Activated CD8-positive, alpha-beta memory T cell treated with anti-CD3 and anti-CD28 coated beads for 1 hour (primary cell): ENCODE measurements around the gene KLHL3.

ENCODE experiments used
- DNase-seq, 2 donors: peaks; one replicate each; pipeline ENCODE4 v3.0.0-alpha.2; 2020; ENCODE audit warnings: low read depth in 1 of 2; ENCODE audit errors: extremely low read depth in 1 of 2

KLHL3 gene

DNA sequence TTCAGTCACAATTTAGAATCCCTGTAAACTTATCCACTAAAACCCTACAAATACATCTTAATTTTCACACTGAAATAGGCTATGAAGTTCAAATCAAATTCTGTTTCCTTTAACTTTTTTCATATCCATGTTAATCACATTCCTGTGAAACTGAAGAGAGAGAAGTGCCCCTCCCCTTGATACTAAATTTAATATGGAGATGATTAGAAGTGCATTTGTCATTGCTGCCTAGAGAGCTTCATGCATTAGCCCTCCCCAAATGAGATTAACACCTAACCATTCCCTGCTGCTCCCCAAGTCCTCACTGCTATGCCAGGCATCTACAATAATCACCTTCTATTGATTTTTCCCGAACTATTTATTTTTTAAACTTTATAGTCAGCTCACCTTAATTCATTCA is 151.6 kb downstream of the KLHL3 start:
- no peak for DNase-seq

DNA sequence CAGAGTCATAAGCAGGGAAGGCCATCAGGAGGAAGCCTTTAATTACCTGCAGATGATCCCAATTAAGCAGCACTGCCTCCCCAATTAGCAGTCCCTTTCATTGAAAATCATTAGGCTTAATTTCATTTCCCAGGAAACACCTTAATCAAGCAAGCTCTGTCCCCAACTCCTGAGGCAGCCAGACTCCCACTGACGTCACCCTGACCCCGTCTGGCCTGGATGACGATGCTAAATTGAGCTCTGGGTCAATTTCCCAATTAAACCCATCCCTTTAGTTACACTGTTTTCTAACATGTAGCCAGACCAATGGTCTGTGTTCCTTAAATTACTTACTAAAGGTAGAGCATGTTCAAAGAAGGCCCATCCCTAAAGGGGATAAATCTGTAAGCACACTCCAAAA is 152.8 kb downstream of the KLHL3 start:
- no peak for DNase-seq

DNA sequence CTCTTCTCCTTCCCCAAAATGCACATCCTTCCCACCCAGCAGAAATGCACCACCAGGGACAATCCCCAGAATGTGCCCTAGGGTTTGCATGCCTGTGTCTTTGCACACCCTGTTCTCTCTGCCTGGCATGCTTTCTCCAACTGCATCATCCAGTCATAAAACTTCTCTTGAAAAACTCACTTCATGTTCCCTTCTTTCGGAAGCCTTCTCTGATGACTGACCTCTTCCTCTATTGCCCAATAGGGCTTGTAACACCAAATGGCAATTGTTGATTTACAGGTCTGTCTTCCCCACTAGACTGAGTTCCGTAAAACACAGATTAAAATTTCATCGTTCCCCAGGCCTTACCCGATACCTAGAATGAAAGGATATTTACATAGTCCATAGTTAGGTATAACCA is 153.7 kb downstream of the KLHL3 start:
- DNase-seq, result no peak

DNA sequence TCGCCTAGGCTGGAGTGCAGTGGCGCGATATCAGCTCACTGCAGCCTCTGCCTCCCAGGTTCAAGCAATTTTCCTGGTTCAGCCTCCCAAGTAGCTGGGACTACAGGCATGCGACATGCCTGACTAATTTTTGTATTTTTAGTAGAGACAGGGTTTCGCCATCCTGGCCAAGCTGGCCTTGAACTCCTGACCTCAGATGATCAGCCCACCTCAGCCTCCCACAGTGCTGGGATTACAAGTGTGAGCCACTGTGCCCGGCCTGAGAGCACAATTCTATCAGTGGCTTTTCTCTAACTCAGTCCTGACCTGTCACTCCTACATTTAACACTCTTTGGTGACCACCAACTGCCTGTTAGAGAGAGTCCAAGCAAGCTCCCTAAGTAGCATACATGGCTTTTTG is 154.1 kb downstream of the KLHL3 start:
- DNase-seq, result no peak

DNA sequence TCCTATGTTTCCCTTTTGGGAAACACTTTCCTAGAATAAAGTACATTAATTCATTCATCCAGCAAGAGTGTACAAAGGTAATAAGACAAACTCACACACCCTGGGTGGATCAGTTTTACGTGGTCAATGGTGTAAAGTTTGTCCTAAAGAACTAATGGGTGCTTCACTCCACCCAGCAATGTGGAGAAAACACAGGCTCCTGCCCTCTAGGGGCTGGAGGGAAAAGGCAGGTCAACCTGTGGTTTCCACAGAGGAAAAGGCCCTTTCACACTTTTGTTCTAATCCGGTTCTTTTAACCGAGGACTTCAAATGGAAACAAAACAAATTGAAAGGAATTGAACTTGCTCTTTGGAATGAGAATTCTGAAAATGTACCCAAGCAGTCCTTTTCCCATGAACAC is 155.9 kb downstream of the KLHL3 start:
- DNase-seq, result no peak

DNA sequence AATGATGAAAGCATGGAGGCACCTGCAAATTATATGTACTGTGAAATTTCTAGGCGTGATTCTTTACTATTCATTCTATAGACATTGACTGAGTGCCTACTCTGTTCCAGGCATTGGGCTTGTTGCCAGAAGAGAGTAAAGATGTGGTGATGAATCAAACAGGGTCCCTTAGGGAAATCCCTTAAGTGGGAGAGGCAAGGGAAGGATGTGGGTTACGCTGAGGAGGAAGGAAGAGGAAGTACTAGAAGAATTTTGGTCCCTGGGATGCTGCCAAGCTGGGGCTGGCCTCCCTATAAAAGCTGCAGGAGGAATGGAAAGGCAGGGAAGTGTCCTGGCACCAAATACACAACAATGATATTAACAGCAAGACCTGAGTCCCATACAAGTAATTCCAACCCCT is 160.0 kb downstream of the KLHL3 start:
- no peak for DNase-seq

DNA sequence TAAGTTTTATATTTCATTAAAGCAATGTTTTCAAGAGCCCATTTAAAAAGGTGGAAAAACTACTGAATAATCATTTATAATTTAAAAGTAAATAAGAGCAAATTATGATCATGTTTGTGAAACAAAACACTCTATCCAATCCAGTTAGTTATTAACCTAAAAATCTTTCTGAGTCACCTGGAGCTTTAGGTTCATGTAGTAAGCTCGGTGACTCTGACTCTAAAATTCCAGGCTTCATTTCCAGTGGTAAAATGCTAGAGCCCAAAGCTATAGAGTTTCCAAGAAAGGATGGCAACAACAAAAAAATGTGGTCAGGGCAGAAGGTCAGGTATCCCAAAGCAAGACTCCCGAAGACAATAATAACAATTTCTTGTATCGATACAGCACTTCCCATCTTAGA is 160.7 kb downstream of the KLHL3 start:
- DNase-seq, result no peak

DNA sequence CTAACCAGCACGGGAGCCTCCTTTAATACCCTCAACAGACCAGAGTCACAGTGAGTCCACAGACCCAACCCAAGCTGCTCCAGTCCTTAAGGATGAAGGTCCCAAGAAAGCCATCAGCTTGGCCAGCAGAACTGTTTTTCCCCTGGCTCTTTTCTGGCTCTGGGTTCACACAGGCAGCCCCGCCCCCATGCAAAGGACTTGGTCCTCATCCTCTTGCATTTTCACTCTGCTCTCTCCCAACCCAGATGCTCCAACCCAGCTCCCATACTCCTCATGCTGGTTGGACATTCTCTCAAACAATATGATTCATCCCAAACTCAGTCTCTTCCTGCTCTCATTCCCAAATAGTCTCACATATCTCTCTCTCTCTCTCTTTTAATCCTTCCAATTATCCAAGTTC is 162.5 kb downstream of the KLHL3 start:
- no peak for DNase-seq

DNA sequence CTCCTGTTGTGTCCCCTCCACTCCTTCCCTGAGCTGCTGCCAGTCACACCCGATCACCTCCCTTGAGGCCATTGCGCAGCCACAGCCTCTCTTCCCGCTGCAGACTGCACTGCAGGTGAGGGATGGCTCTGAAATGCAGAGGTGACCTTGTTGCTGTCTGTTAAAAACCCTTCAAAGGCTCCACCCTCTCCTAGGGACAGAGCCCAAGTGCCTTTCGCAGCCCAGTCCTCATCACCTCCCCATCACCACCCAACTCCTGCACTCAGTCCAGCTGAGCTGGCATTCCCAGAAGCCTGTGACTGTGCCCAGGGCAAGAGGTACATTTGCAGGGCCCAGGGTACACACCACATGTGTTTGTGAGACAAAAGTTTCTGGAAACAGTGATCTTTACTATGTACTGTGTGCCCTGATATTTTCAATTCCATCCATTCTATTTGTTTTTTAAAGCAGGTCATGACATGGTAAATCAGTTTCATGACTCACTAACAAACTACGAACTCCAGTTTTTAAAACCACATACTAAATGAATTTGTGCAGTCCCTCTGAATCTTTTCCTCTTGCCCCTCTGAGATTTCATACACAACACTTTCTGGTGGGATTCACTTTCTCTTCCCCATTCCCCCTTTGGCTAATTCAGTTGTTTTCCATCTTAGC is 163.7 kb downstream of the KLHL3 start:
- no peak for DNase-seq

DNA sequence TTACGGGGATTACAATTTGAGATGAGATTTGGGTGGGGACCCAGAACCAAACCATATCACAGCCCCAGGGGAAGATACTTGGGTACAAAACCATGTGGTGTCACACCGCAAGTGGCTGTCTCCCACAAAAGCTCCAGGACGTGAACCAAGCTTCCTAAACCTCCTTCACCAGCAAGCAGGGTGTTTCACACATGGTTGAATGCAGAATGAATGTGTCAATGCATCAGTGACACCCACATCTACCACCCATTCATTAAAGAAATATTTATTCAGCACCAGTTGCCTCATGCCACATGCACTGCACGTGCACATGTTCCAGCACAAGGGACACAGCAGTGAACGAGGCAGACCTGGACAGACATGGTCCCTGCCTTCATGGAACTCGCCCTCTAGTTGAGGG is 165.8 kb downstream of the KLHL3 start:
- DNase-seq, result no peak
